OCI-LY7 (cell line): ENCODE results near the gene GABRG3.

Experiments used
- CTCF ChIP-seq: fragments of 200-600 bp; sonication (generic); conservative IDR thresholded peaks from 2 replicates; pipeline ENCODE4 v1.5.1; 2014; ENCODE audit warnings: mild to moderate bottlenecking, antibody characterized with exemption, low read length, moderate library complexity, mixed read lengths
- EZH2phosphoT487 ChIP-seq: fragments of 200-600 bp; sonication (generic); IDR thresholded peaks from 2 replicates; pipeline ENCODE4 v1.6.1; 2018; ENCODE audit warnings: low read depth, borderline replicate concordance, mild to moderate bottlenecking, mixed run types, antibody characterized with exemption, low read length, moderate library complexity, mixed read lengths

GRCh38 chr15:27084844-27085243 lies 113.9 kb downstream of the GABRG3 start:
- no peak for TF ChIP-seq CTCF
- TF ChIP-seq EZH2phosphoT487: no peak
